GM21526 (cell line): ENCODE measurements around the gene RFPL4A.

Experiments used
- ATAC-seq: cut with Tn5 transposase; IDR thresholded peaks from one replicate; pipeline ENCODE4 v1.9.1; 2021; ENCODE audit warnings: moderate library complexity; ENCODE audit not compliant: unreplicated experiment, low FRiP score

RFPL4A gene

GRCh38 chr19:55801416-55801815 is 42.5 kb downstream of the RFPL4A start:
- ATAC-seq: no peak

DNA sequence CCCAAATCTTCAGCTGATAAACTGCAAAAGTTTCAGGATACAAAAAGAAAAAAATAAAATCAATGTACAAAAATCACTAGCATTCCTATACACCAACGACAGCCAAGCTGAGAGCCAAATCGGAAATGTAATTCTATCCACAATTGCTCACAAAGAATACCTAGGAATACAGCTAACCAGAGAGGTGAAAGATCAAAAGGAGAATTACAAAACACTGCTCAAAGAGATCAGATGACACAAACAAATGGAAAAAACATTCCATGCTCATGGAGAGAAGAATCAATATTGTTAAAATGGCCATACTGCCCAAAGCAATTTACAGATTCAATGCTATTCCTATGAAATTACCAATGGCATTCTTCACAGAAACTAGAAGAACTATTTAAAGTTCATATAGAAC is 43.4 kb downstream of the RFPL4A start:
- no peak for ATAC-seq

DNA sequence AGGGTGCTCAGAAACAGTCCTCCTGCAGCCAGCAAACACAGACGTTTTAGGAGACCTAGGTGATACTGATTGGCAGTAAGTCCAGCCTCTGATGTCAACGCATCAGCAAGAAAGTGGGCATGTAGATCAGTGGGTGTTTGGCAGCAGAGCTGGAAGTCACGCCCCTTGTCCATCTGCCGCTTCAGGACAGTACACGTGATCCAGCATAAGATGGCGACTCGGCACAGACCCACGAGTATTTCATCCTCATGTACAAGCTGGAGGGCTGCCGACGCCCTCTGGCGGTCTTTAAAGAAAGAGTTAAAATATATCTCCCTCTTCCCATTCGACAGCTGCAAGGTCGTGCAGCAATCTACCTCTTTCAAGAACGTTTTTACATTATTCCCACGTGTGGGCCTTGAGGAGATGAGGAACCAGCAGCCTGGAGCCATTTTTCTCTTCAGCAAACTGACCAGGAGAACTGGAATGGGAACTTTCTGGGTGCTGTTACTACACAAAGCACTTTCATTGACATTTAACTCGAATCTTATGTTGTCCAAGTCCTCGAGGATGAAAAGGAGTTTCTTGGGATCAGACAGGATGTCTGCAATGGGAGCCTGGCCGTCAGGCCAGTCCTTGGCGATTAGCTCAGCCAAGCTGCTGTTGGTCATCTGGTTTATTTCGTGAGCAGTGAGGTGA is 50.6 kb downstream of the RFPL4A start:
- no peak for ATAC-seq

- ATAC-seq: no peak
Measured at GRCh38 chr19:55811340-55811739, 52.4 kb downstream of the RFPL4A start.

DNA sequence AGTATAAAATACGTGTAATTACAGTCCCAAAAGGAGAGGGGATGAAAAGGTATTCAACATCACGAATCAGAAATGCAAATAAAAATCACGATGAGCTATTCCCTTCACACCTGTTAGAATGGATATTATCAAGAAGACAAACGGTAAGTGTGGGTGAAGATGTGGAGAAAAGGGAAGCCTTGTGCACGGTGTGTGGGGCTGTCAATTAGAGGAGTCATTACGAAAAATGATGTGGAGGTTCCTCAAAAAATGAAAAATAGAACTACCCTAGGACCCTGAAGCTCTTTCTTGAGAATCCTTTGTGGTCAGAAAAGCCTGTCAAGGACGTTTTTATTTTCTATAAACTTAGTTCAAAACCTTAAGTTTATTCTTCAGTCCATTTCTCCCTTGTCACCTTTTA is 53.6 kb downstream of the RFPL4A start:
- ATAC-seq: no peak
